ENCODE results near the gene FAM184A. TPM values are rescaled to one million over a fixed set of nuclear protein-coding genes. Genes with fewer than 3 reads are reported as not detected.

Gene FAM184A
- total RNA-seq, 3 donors from 2014 or later = 0.60 to 3.4 (median 0.87) TPM

- no peak for TF ChIP-seq CTCF (IDR thresholded peaks at IDR 0.05)
- Histone ChIP-seq H3K9me3 (no peaks in the 10 kb centered on the region), H3K4me3 (no peak overlapping the region), H3K36me3 (ENCODE audit: low read depth) (no peaks in the 10 kb centered on the region), H3K4me1 (ENCODE audit: low read depth) (no peaks in the 10 kb centered on the region)
- DNase-seq (no peak), ATAC-seq (no peak)
- intact Hi-C loops (cut with DNase I, micrococcal nuclease) = no loop called here
These were observed 26.1 kb downstream of the FAM184A start for GRCh38 chr6:119052292-119052889.

- Histone ChIP-seq H3K9me3 (no peaks in the 10 kb centered on the region), H3K36me3 (ENCODE audit: low read depth) (no peaks in the 10 kb centered on the region), H3K4me3 (no peak overlapping the region), H3K4me1 (ENCODE audit: low read depth) (no peaks in the 10 kb centered on the region)
- ATAC-seq (no peak), DNase-seq (no peak)
- intact Hi-C loops (cut with DNase I, micrococcal nuclease) = no loop called here
- TF ChIP-seq CTCF (IDR thresholded peaks at IDR 0.05) = no peak
These were observed 34.2 kb downstream of the FAM184A start for GRCh38 chr6:119044255-119044654.

- no peak for TF ChIP-seq CTCF (IDR thresholded peaks at IDR 0.05)
- DNase-seq (no peak), ATAC-seq (no peak)
- H3K4me1 ChIP-seq (ENCODE audit: low read depth) = no peaks in the 10 kb centered on the region
- no peaks in the 10 kb centered on the region for H3K36me3 ChIP-seq (ENCODE audit: low read depth)
- H3K9me3 ChIP-seq = no peaks in the 10 kb centered on the region
- intact Hi-C loops (cut with DNase I, micrococcal nuclease) = no loop called here
- no peak overlapping the region for H3K4me3 ChIP-seq
These were observed 34.7 kb downstream of the FAM184A start for GRCh38 chr6:119043783-119044182.

GRCh38 chr6:119043265-119043664 is 35.2 kb downstream of the FAM184A start:
- Histone ChIP-seq H3K9me3 (no peaks in the 10 kb centered on the region), H3K4me3 (no peak overlapping the region), H3K4me1 (ENCODE audit: low read depth) (no peaks in the 10 kb centered on the region), H3K36me3 (ENCODE audit: low read depth) (no peaks in the 10 kb centered on the region)
- no peak for TF ChIP-seq CTCF (IDR thresholded peaks at IDR 0.05)
- intact Hi-C loops (cut with DNase I, micrococcal nuclease) = no loop called here
- no peak for DNase-seq
- no peak for ATAC-seq

- no peak for ATAC-seq
These were observed 37.8 kb downstream of the FAM184A start for GRCh38 chr6:119040636-119041035.

More at GRCh38 chr6:119040636-119041035, 37.8 kb downstream of the FAM184A start:
- no peaks in the 10 kb centered on the region for H3K4me1 ChIP-seq (ENCODE audit: low read depth)
- H3K36me3 ChIP-seq (ENCODE audit: low read depth) = no peaks in the 10 kb centered on the region
- TF ChIP-seq CTCF (IDR thresholded peaks at IDR 0.05) = no peak
- no peak for DNase-seq
- no peaks in the 10 kb centered on the region for H3K9me3 ChIP-seq
- intact Hi-C loops (cut with DNase I, micrococcal nuclease) = no loop called here
- H3K4me3 ChIP-seq = no peak overlapping the region
